Sciatic nerve (tissue), 2 donors: ENCODE data around the gene NLGN1. TPM values are rescaled to one million over a fixed set of nuclear protein-coding genes. Genes with fewer than 3 reads are reported as not detected.

Experiments used
- ATAC-seq: fragments of 200-7000 bp; cut with Tn5 transposase; one replicate; pipeline ENCODE4 v1.9.1; 2020; ENCODE audit warnings: mild to moderate bottlenecking, moderate library complexity
- DNase-seq: peaks from one replicate; pipeline ENCODE4 v3.0.0-alpha.2; 2020; ENCODE audit warnings: low spot score
- intact Hi-C: fragments of 100-400 bp; cut with DNase I; formaldehyde crosslinking; loops from one replicate; pipeline ENCODE4 v1.14.2; 2022
- total RNA-seq: library from RNA; stranded (reverse); fragmentation: NEBNext Ultra II Directional; extraction: Animal tissue kit (Norgen Biotek cat#: 25700); gene quantifications from one replicate; pipeline ENCODE4 v1.2.1, GENCODE V29; 2021
- donor health status: DM: no; HTN: no; CAD: no.
- donor health status: DM: no; HTN: no; CAD: no.

The NLGN1 gene
- total RNA-seq, 1 donor from 2014 or later = 26.0 TPM

GRCh38 chr3:174146008-174146407 lies 748.5 kb downstream of the NLGN1 start:
- intact Hi-C loops = no loop called here
- ATAC-seq (no peak), DNase-seq (no peak)

- ATAC-seq (no peak), DNase-seq (no peak)
- intact Hi-C loops = no loop called here
Measured at GRCh38 chr3:174147798-174148197, 750.3 kb downstream of the NLGN1 start.

GRCh38 chr3:174153871-174154270 lies 756.3 kb downstream of the NLGN1 start:
- intact Hi-C loops = no loop called here
- DNase-seq = no peak
- no peak for ATAC-seq

GRCh38 chr3:174156200-174156599 lies 758.7 kb downstream of the NLGN1 start:
- DNase-seq (no peak), ATAC-seq (no peak)
- intact Hi-C loops = no loop called here

- intact Hi-C loops = no loop called here
- ATAC-seq (no peak), DNase-seq (no peak)
Measured at GRCh38 chr3:174158674-174159073, 761.1 kb downstream of the NLGN1 start.

GRCh38 chr3:174159604-174160003 lies 762.1 kb downstream of the NLGN1 start:
- DNase-seq (no peak), ATAC-seq (no peak)
- intact Hi-C loops = no loop called here

GRCh38 chr3:174162550-174162949 lies 765.0 kb downstream of the NLGN1 start:
- intact Hi-C loops = no loop called here
- DNase-seq (no peak), ATAC-seq (no peak)

GRCh38 chr3:174168026-174168425 lies 770.5 kb downstream of the NLGN1 start:
- DNase-seq (no peak), ATAC-seq (no peak)
- intact Hi-C loops = no loop called here

GRCh38 chr3:174168538-174169254 lies 771.2 kb downstream of the NLGN1 start:
- intact Hi-C loops = no loop called here
- DNase-seq (no peak), ATAC-seq (no peak)

GRCh38 chr3:174169736-174170135 lies 772.2 kb downstream of the NLGN1 start:
- intact Hi-C loops = no loop called here
- no peak for DNase-seq

GRCh38 chr3:174170248-174170647 lies 772.7 kb downstream of the NLGN1 start:
- no peak for DNase-seq

More at GRCh38 chr3:174169736-174170135, 772.2 kb downstream of the NLGN1 start:
- no peak for ATAC-seq

GRCh38 chr3:174186377-174186989 lies 788.9 kb downstream of the NLGN1 start:
- ATAC-seq (no peak), DNase-seq (no peak)
- intact Hi-C loops = no loop called here

More at GRCh38 chr3:174170248-174170647, 772.7 kb downstream of the NLGN1 start:
- intact Hi-C loops = no loop called here
- no peak for ATAC-seq

GRCh38 chr3:174191380-174191779 lies 793.8 kb downstream of the NLGN1 start:
- intact Hi-C loops = no loop called here
- ATAC-seq = no peak

GRCh38 chr3:174191895-174192294 lies 794.4 kb downstream of the NLGN1 start:
- no peak for ATAC-seq
- intact Hi-C loops = no loop called here

More at GRCh38 chr3:174191380-174191779, 793.8 kb downstream of the NLGN1 start:
- no peak for DNase-seq

GRCh38 chr3:174192471-174192870 lies 794.9 kb downstream of the NLGN1 start:
- ATAC-seq (no peak), DNase-seq (no peak)
- intact Hi-C loops = no loop called here

More at GRCh38 chr3:174191895-174192294, 794.4 kb downstream of the NLGN1 start:
- no peak for DNase-seq

GRCh38 chr3:174193604-174194003 lies 796.1 kb downstream of the NLGN1 start:
- ATAC-seq = no peak
- intact Hi-C loops = no loop called here
- DNase-seq = no peak

GRCh38 chr3:174197416-174197815 lies 799.9 kb downstream of the NLGN1 start:
- ATAC-seq = no peak

GRCh38 chr3:174198199-174198598 lies 800.7 kb downstream of the NLGN1 start:
- intact Hi-C loops = loop anchor here (5.0 kb wide), 1 partner anchor 781 kb away; no protein-coding TSS in a partner anchor
- no peak for ATAC-seq
- DNase-seq = no peak

More at GRCh38 chr3:174197416-174197815, 799.9 kb downstream of the NLGN1 start:
- no peak for DNase-seq
- intact Hi-C loops = loop anchor here (5.0 kb wide), 1 partner anchor 780 kb away; no protein-coding TSS in a partner anchor

- intact Hi-C loops = loop anchor here (5.0 kb wide), 1 partner anchor 782 kb away; no protein-coding TSS in a partner anchor
- no peak for ATAC-seq
- no peak for DNase-seq
Measured at GRCh38 chr3:174199696-174200095, 802.2 kb downstream of the NLGN1 start.

GRCh38 chr3:174202116-174202515 lies 804.6 kb downstream of the NLGN1 start:
- DNase-seq (no peak), ATAC-seq (no peak)
- intact Hi-C loops = no loop called here
